Measurements from ENCODE around the gene IWS1.

The IWS1 gene

DNA sequence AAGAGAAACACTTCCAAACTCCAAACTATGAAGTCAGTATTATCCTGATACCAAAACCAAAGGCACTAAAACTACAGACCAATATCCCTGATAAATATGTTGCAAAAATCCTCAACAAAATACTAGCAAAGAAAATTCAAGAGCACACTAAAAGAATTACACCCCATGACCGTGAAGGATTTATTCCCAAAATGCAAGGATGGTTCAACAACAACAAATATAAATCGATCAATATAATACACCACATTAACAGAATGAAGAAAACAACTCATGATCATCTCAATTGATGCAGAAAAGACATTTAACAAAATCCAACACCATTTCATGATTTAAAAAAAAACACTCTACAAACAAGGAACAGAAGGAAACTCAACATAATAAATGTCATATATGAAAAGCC lies 50.5 kb downstream of the IWS1 start:
- DNase-seq (ENCODE audit: extremely low read depth, low read depth), result no peak
- TF ChIP-seq, protein P1, sequence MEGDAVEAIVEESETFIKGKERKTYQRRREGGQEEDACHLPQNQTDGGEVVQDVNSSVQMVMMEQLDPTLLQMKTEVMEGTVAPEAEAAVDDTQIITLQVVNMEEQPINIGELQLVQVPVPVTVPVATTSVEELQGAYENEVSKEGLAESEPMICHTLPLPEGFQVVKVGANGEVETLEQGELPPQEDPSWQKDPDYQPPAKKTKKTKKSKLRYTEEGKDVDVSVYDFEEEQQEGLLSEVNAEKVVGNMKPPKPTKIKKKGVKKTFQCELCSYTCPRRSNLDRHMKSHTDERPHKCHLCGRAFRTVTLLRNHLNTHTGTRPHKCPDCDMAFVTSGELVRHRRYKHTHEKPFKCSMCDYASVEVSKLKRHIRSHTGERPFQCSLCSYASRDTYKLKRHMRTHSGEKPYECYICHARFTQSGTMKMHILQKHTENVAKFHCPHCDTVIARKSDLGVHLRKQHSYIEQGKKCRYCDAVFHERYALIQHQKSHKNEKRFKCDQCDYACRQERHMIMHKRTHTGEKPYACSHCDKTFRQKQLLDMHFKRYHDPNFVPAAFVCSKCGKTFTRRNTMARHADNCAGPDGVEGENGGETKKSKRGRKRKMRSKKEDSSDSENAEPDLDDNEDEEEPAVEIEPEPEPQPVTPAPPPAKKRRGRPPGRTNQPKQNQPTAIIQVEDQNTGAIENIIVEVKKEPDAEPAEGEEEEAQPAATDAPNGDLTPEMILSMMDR (IDR thresholded peaks at IDR 0.05; ENCODE audit: low read depth, low read length), result no peak

DNA sequence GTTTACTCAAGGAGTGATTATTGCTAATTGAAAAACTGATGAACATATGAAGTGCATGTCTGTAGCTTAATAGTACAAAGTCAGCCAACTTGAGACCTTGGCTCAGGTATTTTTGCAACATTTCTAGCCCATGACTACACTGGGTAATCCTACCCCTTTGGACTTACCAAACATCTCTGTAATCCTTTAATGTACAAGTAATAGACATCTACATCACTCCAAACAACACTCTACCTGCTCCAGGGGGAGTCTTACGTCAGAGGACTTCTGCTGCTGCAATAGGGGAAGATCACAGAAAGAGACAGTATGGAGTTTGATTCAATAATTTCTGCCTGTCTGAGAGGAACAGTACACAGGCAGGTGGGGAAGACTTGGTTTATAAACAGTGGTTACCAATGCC lies 54.0 kb downstream of the IWS1 start:
- no peak for DNase-seq (ENCODE audit: extremely low read depth, low read depth)
- TF ChIP-seq, protein P1 (IDR thresholded peaks at IDR 0.05; ENCODE audit: low read depth, low read length), result no peak

- TF ChIP-seq, protein P1 (IDR thresholded peaks at IDR 0.05; ENCODE audit: low read depth, low read length), result no peak
- DNase-seq (ENCODE audit: extremely low read depth, low read depth), result no peak
These were observed 54.9 kb downstream of the IWS1 start for GRCh38 chr2:127471286-127471988.

- DNase-seq (ENCODE audit: extremely low read depth, low read depth), result no peak
- TF ChIP-seq, protein P1 (IDR thresholded peaks at IDR 0.05; ENCODE audit: low read depth, low read length), result no peak
These were observed 56.3 kb downstream of the IWS1 start for GRCh38 chr2:127469974-127470373.

DNA sequence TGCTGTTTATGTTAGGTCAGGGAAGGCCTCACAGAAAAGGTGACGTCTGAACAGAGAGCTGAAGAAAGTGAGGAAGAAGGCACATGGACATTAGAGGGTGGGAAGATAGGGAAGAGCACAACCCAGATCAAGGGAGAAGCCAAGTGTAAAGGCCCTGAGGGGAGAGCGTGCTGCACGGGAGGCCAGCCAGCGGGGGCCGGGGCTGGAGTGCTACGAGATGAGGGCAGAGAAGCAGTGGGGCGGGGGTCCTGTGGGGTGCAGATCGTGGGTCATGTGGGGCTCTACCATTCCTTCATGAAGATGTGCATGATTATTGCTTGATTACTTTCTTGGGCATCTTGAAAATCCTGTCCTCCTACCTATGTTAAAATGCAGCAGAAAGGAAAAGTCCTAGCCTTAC lies 57.2 kb downstream of the IWS1 start:
- TF ChIP-seq, protein P1 (IDR thresholded peaks at IDR 0.05; ENCODE audit: low read depth, low read length), result no peak
- no peak for DNase-seq (ENCODE audit: extremely low read depth, low read depth)

DNA sequence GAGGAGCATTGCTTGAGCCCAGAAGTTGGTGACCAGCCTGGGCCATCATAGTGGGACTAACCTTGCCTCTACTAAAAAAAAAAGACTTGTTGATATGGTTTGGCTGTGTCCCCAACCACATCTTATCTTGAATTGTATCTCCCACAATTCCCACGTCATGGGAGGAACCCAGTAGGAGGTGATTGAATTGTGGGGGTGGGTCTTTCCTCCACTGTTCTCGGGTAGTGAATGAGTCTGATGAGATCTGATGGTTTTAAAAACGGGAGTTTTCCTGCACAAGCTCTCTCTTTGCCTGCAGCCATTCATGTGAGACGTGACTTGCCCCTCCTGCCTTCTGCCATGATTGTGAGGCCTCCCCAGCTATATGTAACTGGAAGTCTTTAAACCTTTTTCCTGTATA lies 61.0 kb downstream of the IWS1 start:
- DNase-seq (ENCODE audit: extremely low read depth, low read depth), result no peak
- TF ChIP-seq, protein P1 (IDR thresholded peaks at IDR 0.05; ENCODE audit: low read depth, low read length), result no peak

DNA sequence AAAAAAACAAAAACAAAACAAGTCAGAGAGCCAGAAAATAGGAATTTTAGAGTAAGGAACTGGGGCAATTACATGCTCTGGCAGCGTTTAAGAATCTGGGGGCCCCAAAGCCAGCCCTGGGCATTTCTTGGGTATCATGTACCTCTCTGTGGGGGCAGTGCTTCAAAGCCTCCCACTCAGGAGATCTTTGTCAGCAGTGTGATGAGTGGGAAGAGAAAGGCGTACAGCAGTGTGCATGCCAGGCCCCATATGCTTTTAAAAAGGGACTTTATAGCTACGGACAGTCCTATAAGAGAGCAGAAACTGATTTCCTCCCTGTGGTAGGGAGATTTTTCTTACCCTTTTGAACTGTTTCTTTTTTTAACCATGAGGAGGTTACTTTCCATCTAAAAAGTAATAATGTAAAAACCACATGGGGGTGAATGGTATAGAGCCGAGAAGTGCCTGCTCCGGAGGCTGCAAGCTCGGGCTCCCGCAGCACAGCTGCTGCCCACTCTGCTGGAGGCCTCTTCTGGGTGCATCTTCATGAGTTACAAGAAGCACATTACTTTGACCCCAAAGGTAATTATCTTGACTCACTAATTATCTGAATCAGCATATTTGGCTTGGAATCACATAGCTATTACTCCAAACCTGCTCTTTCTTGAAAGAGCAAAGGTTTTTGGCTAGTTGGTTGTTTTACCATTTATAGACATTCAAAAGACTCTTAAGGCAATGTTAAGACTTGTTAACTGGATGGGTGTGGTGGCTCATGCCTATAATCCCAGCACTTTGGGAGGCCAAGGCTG lies 61.6 kb downstream of the IWS1 start:
- no peak for DNase-seq (ENCODE audit: extremely low read depth, low read depth)
- TF ChIP-seq, protein P1 (IDR thresholded peaks at IDR 0.05; ENCODE audit: low read depth, low read length), result no peak

Measured in AG09319 (cell line).